Measurements from ENCODE around the gene COL5A1. TPM values are rescaled to one million over a fixed set of nuclear protein-coding genes. Genes with fewer than 3 reads are reported as not detected.
A peak's percentile ranks its signal among the peaks of the same experiment; 100 is the strongest.

The COL5A1 gene
- total and polyA plus RNA-seq, 2 experiments from 2014 or later, result 211 to 812 TPM

- 0 out of 2 replicates have a peak overlapping the region, but pooled peaks have one; percentile 33 for H3K4me3 ChIP-seq
- 90 to 93% methylated on average over 7 of the region's 7 CpGs for WGBS, 2 experiments (ENCODE audit: low coverage in 1 of 2, low lambda C conversion rate in 2 of 2, missing lambda C conversion rate in 2 of 2)
- H3K27me3 ChIP-seq (replicated peaks; ENCODE audit: insufficient read depth), result no peaks in the 10 kb centered on the region
- H3F3A ChIP-seq (ENCODE audit: insufficient read depth), result peaks cover 44% of the 10 kb centered on the region
- TF ChIP-seq EZH2 (IDR thresholded peaks at IDR 0.05; ENCODE audit: insufficient read depth, poor library complexity, severe bottlenecking) (no peak), EZH2phosphoT487 (IDR thresholded peaks at IDR 0.05; ENCODE audit: insufficient read depth, low read depth) (no peak)
- H3K9ac ChIP-seq, result peak overlapping the region; percentile 79
- no peaks in the 10 kb centered on the region for H3K36me3 ChIP-seq (ENCODE audit: low read depth)
- H3K9me3 ChIP-seq (ENCODE audit: low read depth), result no peaks in the 10 kb centered on the region
- H3K79me2 ChIP-seq (ENCODE audit: insufficient read depth), result no peaks in the 10 kb centered on the region
- H3K4me1 ChIP-seq (ENCODE audit: insufficient read depth), result peaks cover 47% of the 10 kb centered on the region
- no peak for DNase-seq
- in situ Hi-C loops (cut with MboI), result no loop called here
- H3K4me2 ChIP-seq (ENCODE audit: unreplicated experiment), result peak overlapping the region; percentile 47
- peak overlapping the region; percentile 97 for H3K27ac ChIP-seq
- peak overlapping the region; percentile 49 for H2AFZ ChIP-seq
- no peaks in the 10 kb centered on the region for H4K20me1 ChIP-seq (ENCODE audit: insufficient read depth)
- H3K9me2 ChIP-seq (ENCODE audit: insufficient read depth), result no peaks in the 10 kb centered on the region
These were observed 15.6 kb upstream of the COL5A1 start for GRCh38 chr9:134626069-134626423.

GRCh38 chr9:134626571-134627416 lies 14.8 kb upstream of the COL5A1 start:
- H3K4me2 ChIP-seq (ENCODE audit: unreplicated experiment), result no peak overlapping the region
- H3K79me2 ChIP-seq (ENCODE audit: insufficient read depth), result no peaks in the 10 kb centered on the region
- H3K9me2 ChIP-seq (ENCODE audit: insufficient read depth), result no peaks in the 10 kb centered on the region
- in situ Hi-C loops (cut with MboI), result no loop called here
- H3K4me1 ChIP-seq (ENCODE audit: insufficient read depth), result peaks cover 47% of the 10 kb centered on the region
- WGBS, 2 experiments (ENCODE audit: low coverage in 1 of 2, low lambda C conversion rate in 2 of 2, missing lambda C conversion rate in 2 of 2), result 87 to 91% methylated on average over 19 of the region's 19 CpGs
- no peak for TF ChIP-seq EZH2phosphoT487 (IDR thresholded peaks at IDR 0.05; ENCODE audit: insufficient read depth, low read depth)
- no peak for TF ChIP-seq EZH2 (IDR thresholded peaks at IDR 0.05; ENCODE audit: insufficient read depth, poor library complexity, severe bottlenecking)
- no peaks in the 10 kb centered on the region for H3K27me3 ChIP-seq (replicated peaks; ENCODE audit: insufficient read depth)
- H4K20me1 ChIP-seq (ENCODE audit: insufficient read depth), result no peaks in the 10 kb centered on the region
- peak overlapping the region; percentile 79; the same call in 1 of the 2 replicates for H3K9ac ChIP-seq
- H2AFZ ChIP-seq, result 0 out of 2 replicates have a peak overlapping the region, but pooled peaks have one; percentile 49
- peak overlapping the region; percentile 97 for H3K27ac ChIP-seq
- H3F3A ChIP-seq (ENCODE audit: insufficient read depth), result peaks cover 40% of the 10 kb centered on the region
- DNase-seq, result no peak
- H3K36me3 ChIP-seq (ENCODE audit: low read depth), result no peaks in the 10 kb centered on the region
- H3K4me3 ChIP-seq, result no peak overlapping the region
- H3K9me3 ChIP-seq (ENCODE audit: low read depth), result no peaks in the 10 kb centered on the region

- Histone ChIP-seq H4K20me1 (ENCODE audit: insufficient read depth) (no peaks in the 10 kb centered on the region), H3F3A (ENCODE audit: insufficient read depth) (peaks cover 34% of the 10 kb centered on the region), H3K36me3 (ENCODE audit: low read depth) (no peaks in the 10 kb centered on the region), H3K4me1 (ENCODE audit: insufficient read depth) (peaks cover 41% of the 10 kb centered on the region), H3K4me3 (no peak overlapping the region), H3K4me2 (ENCODE audit: unreplicated experiment) (no peak overlapping the region), H3K9me3 (ENCODE audit: low read depth) (no peaks in the 10 kb centered on the region), H3K9ac (no peak overlapping the region), H2AFZ (no peak overlapping the region), H3K27me3 (replicated peaks; ENCODE audit: insufficient read depth) (no peaks in the 10 kb centered on the region), H3K27ac (no peak overlapping the region), H3K9me2 (ENCODE audit: insufficient read depth) (no peaks in the 10 kb centered on the region), H3K79me2 (ENCODE audit: insufficient read depth) (no peaks in the 10 kb centered on the region)
- in situ Hi-C loops (cut with MboI), result no loop called here
- TF ChIP-seq EZH2 (IDR thresholded peaks at IDR 0.05; ENCODE audit: insufficient read depth, poor library complexity, severe bottlenecking), result no peak
- TF ChIP-seq EZH2phosphoT487 (IDR thresholded peaks at IDR 0.05; ENCODE audit: insufficient read depth, low read depth), result no peak
- no peak for DNase-seq
- 82 to 84% methylated on average over 39 of the region's 39 CpGs for WGBS, 2 experiments (ENCODE audit: low coverage in 1 of 2, low lambda C conversion rate in 2 of 2, missing lambda C conversion rate in 2 of 2)
These were observed 13.9 kb upstream of the COL5A1 start for GRCh38 chr9:134627417-134628353.

- no peaks in the 10 kb centered on the region for H3K9me3 ChIP-seq (ENCODE audit: low read depth)
- H3K36me3 ChIP-seq (ENCODE audit: low read depth), result no peaks in the 10 kb centered on the region
- H3F3A ChIP-seq (ENCODE audit: insufficient read depth), result peaks cover 27% of the 10 kb centered on the region
- no peak overlapping the region for H2AFZ ChIP-seq
- peaks cover 34% of the 10 kb centered on the region for H3K4me1 ChIP-seq (ENCODE audit: insufficient read depth)
- no peak overlapping the region for H3K9ac ChIP-seq
- no peak overlapping the region for H3K4me3 ChIP-seq
- H3K79me2 ChIP-seq (ENCODE audit: insufficient read depth), result no peaks in the 10 kb centered on the region
- TF ChIP-seq EZH2phosphoT487 (IDR thresholded peaks at IDR 0.05; ENCODE audit: insufficient read depth, low read depth), result no peak
- TF ChIP-seq EZH2 (IDR thresholded peaks at IDR 0.05; ENCODE audit: insufficient read depth, poor library complexity, severe bottlenecking), result no peak
- H4K20me1 ChIP-seq (ENCODE audit: insufficient read depth), result no peaks in the 10 kb centered on the region
- no peak overlapping the region for H3K27ac ChIP-seq
- WGBS, 2 experiments (ENCODE audit: low coverage in 1 of 2, low lambda C conversion rate in 2 of 2, missing lambda C conversion rate in 2 of 2), result 84 to 89% methylated on average over 9 of the region's 9 CpGs
- in situ Hi-C loops (cut with MboI), result no loop called here
- DNase-seq, result no peak
- H3K27me3 ChIP-seq (replicated peaks; ENCODE audit: insufficient read depth), result no peaks in the 10 kb centered on the region
- no peak overlapping the region for H3K4me2 ChIP-seq (ENCODE audit: unreplicated experiment)
- no peaks in the 10 kb centered on the region for H3K9me2 ChIP-seq (ENCODE audit: insufficient read depth)
These were observed 13.3 kb upstream of the COL5A1 start for GRCh38 chr9:134628354-134628736.
